Activated CD4-positive, CD25-positive, alpha-beta regulatory T cell (primary cell): ENCODE data around the gene SLC4A5.

ENCODE experiments used
- DNase-seq, 4 experiments: peaks; one replicate each; lab custom pipeline; 2025; lab: John Stamatoyannopoulos, UW

SLC4A5 gene, protein sequence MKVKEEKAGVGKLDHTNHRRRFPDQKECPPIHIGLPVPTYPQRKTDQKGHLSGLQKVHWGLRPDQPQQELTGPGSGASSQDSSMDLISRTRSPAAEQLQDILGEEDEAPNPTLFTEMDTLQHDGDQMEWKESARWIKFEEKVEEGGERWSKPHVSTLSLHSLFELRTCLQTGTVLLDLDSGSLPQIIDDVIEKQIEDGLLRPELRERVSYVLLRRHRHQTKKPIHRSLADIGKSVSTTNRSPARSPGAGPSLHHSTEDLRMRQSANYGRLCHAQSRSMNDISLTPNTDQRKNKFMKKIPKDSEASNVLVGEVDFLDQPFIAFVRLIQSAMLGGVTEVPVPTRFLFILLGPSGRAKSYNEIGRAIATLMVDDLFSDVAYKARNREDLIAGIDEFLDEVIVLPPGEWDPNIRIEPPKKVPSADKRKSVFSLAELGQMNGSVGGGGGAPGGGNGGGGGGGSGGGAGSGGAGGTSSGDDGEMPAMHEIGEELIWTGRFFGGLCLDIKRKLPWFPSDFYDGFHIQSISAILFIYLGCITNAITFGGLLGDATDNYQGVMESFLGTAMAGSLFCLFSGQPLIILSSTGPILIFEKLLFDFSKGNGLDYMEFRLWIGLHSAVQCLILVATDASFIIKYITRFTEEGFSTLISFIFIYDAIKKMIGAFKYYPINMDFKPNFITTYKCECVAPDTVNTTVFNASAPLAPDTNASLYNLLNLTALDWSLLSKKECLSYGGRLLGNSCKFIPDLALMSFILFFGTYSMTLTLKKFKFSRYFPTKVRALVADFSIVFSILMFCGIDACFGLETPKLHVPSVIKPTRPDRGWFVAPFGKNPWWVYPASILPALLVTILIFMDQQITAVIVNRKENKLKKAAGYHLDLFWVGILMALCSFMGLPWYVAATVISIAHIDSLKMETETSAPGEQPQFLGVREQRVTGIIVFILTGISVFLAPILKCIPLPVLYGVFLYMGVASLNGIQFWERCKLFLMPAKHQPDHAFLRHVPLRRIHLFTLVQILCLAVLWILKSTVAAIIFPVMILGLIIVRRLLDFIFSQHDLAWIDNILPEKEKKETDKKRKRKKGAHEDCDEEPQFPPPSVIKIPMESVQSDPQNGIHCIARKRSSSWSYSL

DNA sequence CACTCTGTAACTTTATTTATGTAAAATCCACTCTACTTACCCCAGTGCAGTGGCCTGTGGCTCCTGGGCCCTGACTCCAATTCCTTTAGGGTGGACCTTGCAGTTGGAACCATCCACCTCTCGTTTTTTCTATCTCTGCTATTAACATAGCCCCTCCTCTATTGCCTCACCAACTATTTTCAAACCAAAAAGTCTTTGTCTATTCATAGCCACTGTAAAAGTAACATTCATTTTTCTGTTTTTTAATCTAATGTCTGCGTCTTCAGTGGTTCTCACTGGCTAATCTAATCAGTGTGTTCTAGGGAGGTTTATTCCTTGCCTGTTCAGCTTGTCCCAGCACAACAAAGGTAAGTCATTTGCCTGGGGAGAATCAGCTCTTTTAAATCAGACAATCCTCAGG, at the start of gene SLC4A5:
SLC4A5 (minus strand) TSS at position 101 of the 400 bp plus-strand sequence. CDS start 28,393 bp downstream, outside the sequence.
- DNase-seq, result no peak

DNA sequence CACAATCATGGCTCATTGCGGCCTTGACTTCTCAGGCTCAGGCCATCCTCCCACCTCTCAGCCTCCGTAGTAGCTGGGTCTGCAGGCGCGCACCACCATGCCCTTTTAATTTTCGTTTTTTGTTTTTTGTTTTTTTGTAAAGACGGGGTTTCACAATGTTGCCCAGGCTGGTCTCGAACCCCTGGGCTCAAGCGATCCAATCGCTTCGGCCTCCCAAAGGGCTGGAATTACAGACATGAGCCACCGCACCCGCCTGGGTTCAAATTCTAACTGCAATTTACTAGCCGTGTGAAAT, 49.2 kb upstream of the SLC4A5 start:
- no peak for DNase-seq

DNA sequence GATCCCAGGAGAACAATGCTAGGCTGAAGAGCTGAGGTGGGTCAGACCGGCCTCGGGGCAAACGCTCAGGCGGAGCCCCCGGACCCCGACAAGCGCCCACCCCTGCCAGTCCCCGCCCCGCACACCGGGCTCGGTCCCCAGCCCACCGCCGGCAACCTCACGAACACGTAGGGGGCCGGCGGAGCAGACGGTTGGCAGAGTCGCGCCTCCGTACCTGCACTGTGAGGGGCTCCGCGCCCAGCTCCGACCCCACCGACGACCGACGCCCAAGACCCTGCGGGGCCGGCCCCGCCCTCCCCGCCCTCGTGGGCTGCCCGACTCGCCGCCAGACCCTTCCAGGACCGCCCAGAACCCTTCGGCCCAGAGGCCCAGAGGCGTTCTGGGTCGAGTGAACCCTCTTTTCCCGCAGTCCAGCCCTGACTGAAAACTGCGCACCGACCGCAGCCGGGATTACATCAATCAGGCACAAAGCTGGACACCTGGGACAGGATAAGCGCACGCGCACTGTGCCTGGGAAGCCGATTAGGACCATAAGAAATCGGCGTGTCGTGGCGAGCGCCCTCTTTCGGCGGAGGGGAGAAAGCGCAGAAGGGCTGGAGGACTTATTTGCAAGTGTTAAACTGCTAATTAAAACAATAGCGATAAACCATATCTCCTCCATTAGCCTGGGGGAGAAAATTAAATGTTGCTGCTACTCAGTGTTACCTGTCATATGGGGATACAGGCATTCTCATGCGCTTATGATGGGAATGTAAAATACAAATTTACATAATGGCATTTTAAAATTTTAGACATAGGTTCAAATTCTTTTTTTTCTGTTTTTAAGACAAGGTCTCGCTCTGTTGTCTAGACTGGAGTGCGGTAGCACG, 48.6 kb upstream of the SLC4A5 start:
- peak; percentile 90 to 96 (median 92) for DNase-seq

DNA sequence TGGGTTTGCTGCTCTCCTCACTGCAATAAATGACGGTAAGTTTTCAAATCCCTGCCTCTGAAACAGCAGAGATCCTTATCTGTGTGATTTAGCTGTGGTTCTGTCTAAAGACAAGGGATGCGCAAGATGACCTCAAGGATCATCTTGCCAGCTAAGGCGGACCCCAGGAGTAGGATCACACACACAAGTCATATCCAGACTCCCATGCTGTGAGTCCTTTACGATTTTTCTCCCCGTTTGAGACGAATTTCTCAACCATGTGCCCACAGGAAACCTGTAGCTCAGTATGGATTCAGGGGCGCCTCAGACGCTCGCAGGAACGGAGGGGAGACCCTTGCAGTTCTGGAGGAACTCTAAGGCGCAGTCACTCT, 48.0 kb upstream of the SLC4A5 start:
- DNase-seq, result no peak

DNA sequence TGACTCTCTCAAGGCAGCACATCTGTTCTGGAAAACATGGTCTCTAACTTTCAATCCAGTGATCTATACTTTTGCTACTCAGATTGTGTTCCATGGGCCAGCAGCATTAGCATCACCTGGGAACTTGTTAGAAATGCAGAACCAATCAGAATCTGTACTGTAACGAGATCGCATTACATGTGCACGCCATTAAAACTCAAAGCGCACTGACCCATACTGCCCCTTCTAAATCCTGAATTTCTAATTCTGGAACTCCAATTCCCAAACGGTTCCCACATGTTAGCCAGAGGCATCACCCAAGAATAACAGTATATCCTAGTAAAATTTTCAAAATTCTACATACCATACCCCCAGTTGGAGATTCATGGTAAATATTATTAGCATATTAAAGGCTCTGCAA, 47.4 kb upstream of the SLC4A5 start:
- DNase-seq, result no peak

DNA sequence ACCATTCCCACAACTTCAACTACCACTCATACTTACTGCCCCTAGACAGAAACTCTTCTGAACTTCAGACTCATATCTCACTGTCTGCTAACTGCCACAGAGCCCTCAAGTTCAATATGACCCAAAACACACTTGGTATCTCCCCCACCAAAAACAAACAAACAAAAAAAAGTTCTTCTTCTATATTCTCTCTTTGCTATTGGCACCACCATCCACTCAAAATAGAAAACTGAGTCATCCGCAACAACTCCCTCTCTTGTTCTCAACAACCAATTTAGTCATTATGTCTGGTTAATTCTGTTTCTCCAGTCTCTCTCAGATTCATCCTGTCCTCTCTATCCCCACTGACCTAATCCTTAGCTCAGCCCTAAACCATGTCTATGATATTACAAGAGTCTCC, 44.1 kb upstream of the SLC4A5 start:
- no peak for DNase-seq

DNA sequence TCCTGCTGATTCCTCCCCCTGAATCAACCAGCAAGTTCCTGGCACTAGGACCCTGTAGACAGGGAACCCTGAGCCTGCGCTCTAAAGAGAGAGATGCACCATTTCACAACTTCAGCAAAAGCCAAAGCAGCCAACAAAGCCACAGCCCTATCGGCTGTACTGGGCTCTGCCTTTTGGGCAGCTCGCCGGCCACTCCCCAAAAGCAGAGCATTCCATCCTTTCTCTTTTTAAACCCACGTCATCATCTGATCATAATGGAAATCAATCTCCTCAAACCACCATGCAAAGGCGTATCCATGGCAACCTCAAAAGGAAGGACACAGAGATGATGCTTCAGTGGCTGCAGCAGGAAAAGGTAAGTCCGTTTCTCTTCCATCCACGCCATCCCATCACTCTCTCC, 42.2 kb upstream of the SLC4A5 start:
- DNase-seq, result no peak

DNA sequence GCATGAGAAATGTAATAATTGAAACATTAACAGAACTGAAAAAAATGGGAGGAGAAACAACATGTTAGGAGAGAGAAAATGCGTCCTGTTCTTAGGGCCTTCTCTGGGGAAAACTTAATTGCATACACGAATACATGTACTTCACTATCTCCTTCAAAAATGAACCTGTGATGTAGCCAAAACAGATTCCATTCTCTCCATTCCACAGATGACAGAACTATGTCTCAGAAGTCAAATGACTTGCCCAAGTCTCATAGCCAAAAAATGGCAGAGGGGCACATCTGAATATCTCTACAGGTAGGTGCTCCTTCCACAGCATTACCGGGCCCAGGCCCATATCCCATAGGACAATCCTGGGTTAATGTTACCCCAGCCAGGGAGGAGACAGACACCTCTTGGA, 40.8 kb upstream of the SLC4A5 start:
- no peak for DNase-seq

DNA sequence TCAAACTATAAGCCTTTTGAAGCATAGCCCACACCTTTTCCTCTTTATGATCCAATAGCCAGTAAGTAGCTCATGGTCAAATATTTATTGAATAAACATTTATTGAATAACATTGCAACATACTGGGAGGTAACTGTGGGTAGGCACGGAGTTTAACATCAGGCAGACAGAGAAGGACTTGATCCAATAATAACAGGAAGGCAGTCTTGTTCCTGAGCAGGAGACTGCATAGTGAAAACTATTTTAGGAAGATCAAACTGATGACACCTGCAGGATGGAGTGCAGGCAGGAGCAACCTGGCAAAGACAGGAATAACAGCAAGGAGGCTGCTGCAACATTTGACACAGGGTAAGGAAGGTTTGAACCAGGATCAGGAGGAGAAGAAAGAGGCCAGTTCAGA, 40.0 kb upstream of the SLC4A5 start:
- no peak for DNase-seq

DNA sequence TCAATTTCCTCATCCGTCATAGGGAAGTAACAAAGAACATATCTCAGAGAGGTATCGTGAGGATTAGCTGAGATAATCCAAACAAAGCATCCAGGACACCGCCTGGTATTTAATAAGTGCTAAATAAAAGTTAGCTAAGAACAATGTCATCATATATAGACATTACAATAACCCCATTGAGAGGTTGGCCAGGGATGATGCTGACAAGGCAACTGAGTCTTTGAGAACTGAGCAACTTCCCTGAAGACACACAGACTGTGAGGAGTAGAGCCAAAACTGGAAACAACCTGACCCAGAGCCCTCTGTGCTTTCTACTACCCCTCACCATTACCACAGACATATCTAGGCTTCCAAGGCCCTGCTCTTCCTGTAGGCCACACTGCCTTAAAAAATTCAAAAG, 38.5 kb upstream of the SLC4A5 start:
- DNase-seq, result no peak

DNA sequence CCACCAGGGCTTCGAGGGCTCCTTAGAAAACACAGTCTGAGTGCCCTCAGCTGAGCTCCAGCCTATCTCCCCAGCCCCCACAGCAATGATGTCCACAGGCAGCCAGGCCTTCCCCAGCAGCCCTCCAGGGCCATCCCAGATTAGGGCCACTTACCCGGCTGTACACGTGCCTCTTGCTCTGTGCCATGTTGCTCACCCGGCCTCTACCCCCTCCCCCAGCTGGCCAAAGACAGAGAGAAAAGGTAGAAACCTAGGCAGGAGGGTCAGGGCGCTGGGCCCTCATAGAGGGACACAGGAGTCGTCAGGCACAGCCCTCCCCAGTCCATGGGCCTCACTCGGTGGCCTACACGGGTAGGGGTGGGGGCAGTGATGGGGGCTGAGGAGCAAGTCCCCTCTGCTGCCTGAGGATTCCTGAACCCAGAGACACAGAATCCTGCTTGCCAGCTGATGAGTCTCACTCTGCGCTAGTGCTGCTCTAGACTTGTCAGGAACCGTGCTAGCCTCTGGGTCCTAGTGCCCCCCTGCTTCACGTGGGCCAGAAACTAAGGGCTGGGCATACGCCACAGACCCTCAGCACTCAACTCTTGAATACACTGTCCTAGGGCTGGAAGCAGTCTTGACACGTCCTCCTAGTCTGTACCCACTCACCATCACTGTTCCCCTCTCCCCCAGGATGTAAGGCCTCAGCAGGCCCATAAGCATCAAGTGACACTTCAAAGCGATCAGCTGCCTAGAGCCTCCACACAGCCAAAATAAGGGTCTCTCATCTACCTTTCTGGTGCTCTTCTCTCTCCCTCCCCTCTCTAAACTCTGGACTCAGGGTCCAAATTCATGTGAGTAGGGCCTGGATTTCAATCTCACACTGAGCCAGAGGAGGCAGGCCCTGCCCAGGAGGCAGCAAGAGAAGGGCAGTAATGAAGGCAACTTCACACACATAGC, 36.9 kb upstream of the SLC4A5 start, which contains the start of gene DCTN1:
DCTN1 (minus strand) TSS at position 461 of the 939 bp plus-strand sequence; CDS start at position 187, 274 bp downstream.
- no peak for DNase-seq

DNA sequence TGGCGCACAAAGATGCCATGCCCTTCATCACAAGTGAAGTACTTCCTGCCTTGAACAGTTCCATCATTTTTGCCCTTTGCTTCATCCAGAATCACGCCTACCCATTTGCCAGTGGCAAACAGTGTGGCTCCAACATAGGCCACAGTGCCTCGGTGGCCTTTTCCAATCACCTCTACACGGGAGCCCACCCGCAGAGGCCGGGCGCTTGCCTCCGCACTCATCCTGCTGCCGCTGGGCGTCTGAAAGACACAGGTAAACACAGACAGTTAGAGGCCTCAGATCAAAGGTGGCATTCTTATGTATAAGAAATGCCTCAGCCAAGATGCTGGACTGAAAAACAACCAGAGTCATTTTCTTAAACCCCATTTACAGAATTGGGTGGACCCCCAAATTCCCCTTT, 34.8 kb upstream of the SLC4A5 start:
- no peak for DNase-seq

DNA sequence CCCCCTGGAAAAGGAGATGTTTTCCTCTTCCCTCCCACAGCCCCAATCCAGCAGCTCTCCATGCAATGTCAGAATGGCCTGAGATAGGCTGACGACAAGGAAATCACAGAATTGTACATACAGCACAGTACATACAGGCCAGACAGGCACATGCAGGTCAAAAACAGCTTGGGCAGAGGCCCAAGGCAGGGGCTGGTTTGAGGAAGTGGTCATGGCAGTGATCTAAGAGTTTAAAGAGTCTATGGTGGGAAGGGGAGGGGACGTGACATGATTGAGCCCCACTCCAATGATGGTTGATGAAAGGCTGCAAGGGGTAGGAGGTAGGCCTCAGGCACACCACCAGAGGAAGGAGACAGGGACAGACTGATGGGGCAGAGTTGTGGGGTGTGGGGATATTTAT, 32.6 kb upstream of the SLC4A5 start:
- DNase-seq, result no peak

DNA sequence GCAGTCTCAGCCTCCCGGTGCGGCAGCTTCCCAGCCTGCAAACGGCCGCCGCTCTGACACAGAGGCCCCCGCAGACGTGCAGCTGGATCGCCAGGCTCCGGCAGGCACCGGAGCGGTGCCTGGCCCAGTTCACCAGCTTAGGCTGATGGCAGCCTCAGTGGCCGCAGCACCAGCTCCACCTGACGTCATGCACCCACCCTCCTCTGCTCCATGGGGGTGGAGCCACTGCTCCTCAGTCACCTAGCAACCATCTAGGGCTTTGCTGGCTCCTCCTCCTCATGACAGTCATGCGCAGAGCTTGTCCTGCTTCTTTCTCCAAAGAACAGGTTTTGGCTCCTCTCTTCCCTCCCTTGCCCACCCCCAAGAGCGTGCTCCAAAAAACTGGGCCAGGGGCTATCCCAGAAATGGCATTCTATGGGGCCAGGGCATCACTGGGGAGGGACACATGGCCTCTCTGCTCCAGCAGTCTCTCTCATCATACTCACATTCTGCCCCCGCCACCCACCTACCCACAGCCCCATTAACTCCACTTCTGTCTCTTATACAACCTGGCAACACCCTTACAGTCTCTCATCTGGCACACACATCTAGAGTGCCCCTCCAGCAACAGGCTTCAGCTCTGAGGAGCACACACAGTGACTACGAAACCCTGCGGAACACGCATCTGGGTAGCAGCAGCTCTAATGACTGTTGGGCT, 31.4 kb upstream of the SLC4A5 start:
- DNase-seq, result no peak

DNA sequence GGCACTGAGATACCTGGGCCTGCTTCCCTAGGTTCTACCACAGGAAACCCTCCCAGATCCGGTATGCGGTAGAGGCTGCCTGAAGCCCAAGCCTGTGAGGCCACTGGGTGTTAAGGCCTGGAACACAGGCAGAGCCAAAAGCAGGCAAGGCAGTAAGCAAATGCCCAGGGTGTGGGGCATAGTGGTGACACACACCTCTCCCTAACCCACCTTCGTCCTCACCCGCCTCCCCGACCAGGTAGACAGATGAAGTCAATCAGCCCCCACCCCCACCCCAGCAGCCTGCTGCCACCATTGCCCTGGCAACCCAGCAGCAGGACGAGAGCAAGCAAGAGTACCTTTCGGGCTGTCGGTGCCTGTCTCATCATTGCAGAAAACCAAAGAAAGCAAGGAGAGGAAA, 30.8 kb upstream of the SLC4A5 start:
- no peak for DNase-seq

DNA sequence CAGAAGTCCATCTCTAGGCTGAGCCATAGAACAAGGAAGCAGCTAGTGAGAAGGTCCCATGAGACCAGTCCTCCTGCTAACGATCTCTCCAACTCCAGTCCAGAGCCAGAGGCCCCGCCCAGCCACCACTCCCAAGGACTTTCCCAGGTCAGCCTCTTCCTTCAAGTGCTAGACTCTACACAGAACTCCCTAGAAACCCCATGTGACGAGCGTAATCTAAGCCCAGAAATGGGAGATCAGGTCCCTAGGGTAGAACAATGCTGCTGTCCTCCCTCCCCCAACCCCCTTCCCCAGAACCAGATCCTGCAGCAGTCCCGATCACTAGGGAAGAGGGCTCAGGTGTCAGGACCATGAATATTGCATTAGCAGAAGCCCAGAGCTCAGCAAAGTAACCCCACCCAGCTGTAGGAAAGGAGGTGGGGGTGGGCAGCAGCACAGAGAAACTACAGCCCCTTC, 30.0 kb upstream of the SLC4A5 start:
- no peak for DNase-seq

DNA sequence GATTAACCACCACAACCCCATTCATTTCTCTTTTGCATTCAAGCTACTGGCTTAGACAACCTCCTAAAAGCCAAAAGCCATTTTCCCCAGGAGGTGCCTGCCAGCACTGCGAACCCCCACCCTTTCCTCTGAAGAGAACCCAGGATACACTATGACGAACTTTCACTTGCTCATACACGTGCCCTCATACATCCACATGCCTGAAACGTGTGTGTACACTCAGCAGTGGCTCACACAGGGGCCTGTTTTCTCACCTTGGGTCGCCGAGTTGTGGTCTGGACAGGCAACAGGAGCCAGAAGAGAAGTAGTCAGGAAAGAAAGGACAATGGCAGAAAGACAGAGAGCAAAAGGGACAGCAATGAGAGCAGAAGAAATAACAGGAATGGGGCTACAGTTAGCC, 29.5 kb upstream of the SLC4A5 start:
- no peak for DNase-seq

DNA sequence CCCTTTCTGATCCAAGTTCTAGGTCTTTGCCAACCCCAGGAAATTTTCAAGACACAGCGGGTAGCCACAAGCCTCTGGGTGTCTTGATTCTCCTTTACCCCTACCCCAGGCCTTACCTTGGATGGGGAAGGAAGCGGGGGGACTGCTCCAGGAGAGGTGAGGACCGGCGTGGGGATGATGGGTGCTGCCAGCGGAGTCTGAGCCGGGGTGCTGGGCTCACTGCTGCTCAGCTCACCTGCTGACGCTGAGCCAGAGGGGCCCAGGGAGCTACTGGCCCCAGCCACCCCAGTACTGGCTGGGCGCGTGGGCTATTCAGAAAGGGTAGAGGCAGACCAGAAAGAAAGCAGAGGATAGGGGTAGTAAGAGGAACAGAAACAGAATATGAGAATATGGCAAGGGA, 28.2 kb upstream of the SLC4A5 start:
- no peak for DNase-seq

DNA sequence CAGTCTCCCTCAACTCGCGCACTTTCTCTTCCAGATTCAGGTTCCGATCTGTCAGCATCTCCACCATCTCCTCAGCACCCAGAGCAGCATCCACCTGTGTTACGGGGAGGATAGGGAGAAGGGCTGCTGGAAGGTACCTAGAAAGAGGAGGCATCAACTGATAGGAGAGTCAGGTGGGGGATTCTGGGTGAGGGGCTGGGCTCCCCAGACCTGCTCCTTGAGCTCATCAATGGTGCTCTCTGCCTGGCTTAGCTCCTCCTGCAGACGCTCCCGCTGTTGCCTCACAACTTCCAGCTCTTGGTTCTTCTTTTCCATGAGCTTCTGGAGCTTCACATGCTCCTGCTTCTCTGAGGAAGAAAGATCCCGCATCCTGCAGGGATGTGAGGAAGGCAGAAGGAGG, 26.8 kb upstream of the SLC4A5 start:
- DNase-seq, result no peak

DNA sequence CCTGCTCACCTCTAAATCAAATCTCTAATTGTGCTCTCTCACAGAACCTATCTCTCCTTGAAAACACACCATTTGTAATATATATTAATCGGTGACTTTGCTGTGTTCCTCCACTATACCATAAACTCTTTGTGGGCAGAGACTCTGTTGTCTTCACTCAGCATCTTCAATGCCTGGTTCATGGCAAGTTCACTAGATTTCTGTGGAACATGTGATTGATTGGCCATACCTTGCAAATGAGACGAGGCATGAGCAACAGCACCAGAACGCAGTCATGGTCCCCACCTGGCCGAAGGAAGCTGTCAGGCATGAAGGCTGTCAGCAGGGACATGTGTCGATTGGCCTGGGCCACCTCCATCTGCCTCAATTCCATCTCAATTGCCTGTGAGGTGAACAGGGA, 25.3 kb upstream of the SLC4A5 start:
- no peak for DNase-seq
